Heart left ventricle (tissue), 13 donors: ENCODE data around the gene STK40.

Experiments
- POLR2A ChIP-seq, 2 donors: fragments of 450-650 bp; IDR thresholded peaks; one replicate each; pipeline ENCODE4 v1.6.1; 2017; ENCODE audit warnings: antibody characterized with exemption in 2 of 2, mild to moderate bottlenecking in 2 of 2, moderate library complexity in 2 of 2
- TF ChIP-seq, protein P1 (sequence below), 12 donors: fragments of 200-600 bp; sonication (generic) in 4 of 12; IDR thresholded peaks; one replicate each; pipeline versions ENCODE4 v1.5.0 to v1.8.0; 2018 to 2022; ENCODE audit warnings: antibody characterized with exemption in 12 of 12, mild to moderate bottlenecking in 5 of 12
- donor health status: ischemic (EF 13 %, LVEDD 7.1; RV severe dilation, severe dysfunction).
- donor health status: DM: no; HTN: yes; CAD: no.
- donor health status: DM: no; HTN: no; CAD: no.
- donor health status: ischemic (EF 25% LVEDD 6.9; RV normal size, moderate dysfunction).
- donor health status: ischemic (EF 25% LVEDD 5.7; RV mildly dilated, moderate dysfunction).
- donor health status: ischemic (EF 35%, LVEDD 5.7; RV mildly dilated, moderate dysfunction).
- donor health status: nonischemic (EF 11% LVEDD 7.7; RV severe dilation, severe dysfunction).
- donor health status: DM: yes; HTN: yes; CAD: no.
- donor health status: PGD.
- donor health status: ischemic (EF 29% LVEDD 5.4; RV normal size, mild dysfunction).
- donor health status: nonischemic (EF 23%, LVEDD 6.1; RV moderate dilation, normal function).

DNA sequence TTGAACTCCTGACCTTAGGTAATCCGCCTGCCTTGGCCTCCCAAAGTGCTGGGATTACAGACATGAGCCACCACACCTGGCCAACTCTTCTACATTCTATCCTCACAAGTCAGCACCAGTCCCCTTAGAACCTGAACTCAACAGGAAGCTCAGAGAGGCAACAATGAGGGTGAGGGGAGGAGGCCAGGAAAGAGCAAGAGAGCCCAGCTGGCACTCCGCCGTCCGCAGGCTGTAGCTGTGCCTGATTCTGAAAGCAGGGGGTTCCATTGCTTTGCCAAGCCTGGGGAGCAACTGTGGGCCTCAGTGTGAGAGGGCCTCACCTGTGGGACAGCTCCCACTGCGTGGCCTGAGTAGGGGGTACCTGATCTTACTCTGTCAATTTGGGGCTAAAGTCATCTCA, 18.7 kb downstream of the STK40 start:
- no peak for TF ChIP-seq POLR2A (IDR thresholded peaks at IDR 0.05)
- TF ChIP-seq, protein P1, sequence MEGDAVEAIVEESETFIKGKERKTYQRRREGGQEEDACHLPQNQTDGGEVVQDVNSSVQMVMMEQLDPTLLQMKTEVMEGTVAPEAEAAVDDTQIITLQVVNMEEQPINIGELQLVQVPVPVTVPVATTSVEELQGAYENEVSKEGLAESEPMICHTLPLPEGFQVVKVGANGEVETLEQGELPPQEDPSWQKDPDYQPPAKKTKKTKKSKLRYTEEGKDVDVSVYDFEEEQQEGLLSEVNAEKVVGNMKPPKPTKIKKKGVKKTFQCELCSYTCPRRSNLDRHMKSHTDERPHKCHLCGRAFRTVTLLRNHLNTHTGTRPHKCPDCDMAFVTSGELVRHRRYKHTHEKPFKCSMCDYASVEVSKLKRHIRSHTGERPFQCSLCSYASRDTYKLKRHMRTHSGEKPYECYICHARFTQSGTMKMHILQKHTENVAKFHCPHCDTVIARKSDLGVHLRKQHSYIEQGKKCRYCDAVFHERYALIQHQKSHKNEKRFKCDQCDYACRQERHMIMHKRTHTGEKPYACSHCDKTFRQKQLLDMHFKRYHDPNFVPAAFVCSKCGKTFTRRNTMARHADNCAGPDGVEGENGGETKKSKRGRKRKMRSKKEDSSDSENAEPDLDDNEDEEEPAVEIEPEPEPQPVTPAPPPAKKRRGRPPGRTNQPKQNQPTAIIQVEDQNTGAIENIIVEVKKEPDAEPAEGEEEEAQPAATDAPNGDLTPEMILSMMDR (IDR thresholded peaks at IDR 0.05) = no peak
